Raji (cell line): ENCODE measurements around the gene FURIN.

ENCODE experiments used
- POLR2A ChIP-seq: IDR thresholded peaks from 2 replicates; pipeline ENCODE4 v1.6.1; 2011; ENCODE audit warnings: low read depth, low read length, control low read depth; ENCODE audit not compliant: insufficient read depth

Gene FURIN

DNA sequence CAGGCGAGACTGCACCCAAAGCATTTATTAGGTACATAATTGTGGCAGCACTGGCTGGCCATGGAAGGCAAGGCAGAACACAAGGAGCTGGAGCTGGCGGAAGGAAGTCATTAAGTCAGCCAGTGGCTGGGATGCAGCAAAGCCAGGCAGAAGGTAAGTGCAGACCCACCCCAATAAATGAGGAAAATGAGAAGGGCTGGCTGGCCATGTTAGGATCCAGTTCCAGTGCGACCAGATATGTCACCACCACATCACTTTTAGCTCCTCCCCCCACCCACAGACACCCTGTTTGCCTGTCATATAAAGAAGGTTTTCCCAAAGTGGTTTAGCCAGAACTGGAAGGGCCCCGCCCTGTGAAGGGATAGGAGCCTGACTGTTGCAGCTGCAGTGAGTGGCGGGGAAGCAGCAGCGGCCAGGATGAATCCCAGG is at the start of gene FURIN:
Gene FURIN, plus strand, starts transcription at position 328 of the 429 bp plus-strand sequence. CDS start 7,153 bp downstream, outside the sequence.
- TF ChIP-seq POLR2A: no peak

DNA sequence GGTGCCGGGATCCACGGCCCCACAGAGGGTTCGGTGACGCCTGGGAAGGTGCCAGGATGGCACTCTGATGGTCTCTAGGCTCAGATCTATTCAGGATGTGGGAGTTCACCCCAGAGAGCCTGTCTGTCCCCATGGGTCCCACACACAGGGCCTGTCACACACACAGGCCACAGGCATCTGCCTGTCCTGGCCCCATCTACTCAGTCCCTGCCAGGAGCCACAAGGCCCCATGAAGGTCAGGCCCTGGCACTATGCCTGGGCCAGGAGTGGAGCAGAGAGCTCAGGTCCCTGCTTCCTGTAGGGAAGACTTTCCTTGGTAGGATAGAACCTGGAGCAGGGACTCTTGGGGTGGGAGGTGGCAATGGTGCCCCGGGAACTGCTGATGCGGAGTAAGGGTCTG is 49.0 kb upstream of the FURIN start:
- no peak for TF ChIP-seq POLR2A

DNA sequence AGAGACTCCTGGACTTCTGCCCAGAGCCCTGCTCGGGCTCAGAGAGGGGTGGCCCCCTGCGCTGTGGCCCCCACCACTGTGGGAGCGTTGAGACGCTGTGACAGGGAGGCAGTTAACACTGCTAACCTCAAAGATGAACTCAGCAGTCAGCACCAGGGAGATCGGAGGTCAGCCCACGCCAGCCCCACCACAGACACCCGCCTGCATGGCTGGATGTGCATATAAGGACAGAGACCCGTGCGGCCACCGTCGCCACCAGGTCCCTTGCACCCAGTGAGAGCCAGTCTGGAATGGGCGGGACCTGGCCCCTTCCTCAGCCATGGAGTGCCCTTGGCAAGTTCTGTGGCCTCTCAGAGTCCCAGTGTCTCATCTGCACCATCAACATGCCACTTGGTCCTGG is 48.5 kb upstream of the FURIN start:
- TF ChIP-seq POLR2A: no peak

DNA sequence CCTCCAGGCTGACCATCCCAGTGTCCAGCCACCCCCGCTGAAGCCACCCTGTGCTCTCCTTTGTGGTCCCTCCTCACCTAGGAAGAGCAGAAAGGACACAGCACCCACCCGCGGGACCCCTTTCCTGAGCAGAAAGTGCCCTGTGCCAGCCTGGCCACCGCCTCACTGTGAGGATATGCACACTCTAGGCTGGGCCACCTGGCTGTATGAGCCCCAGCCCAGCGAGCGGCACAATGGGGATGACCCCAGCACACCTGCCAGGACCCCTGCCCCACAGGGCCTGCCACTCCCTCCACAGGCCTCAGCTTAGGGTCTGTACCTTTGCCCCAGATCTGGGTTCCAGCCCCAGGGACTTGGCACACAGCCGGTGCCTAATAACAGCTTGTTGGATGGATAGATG is 47.9 kb upstream of the FURIN start:
- TF ChIP-seq POLR2A: no peak

DNA sequence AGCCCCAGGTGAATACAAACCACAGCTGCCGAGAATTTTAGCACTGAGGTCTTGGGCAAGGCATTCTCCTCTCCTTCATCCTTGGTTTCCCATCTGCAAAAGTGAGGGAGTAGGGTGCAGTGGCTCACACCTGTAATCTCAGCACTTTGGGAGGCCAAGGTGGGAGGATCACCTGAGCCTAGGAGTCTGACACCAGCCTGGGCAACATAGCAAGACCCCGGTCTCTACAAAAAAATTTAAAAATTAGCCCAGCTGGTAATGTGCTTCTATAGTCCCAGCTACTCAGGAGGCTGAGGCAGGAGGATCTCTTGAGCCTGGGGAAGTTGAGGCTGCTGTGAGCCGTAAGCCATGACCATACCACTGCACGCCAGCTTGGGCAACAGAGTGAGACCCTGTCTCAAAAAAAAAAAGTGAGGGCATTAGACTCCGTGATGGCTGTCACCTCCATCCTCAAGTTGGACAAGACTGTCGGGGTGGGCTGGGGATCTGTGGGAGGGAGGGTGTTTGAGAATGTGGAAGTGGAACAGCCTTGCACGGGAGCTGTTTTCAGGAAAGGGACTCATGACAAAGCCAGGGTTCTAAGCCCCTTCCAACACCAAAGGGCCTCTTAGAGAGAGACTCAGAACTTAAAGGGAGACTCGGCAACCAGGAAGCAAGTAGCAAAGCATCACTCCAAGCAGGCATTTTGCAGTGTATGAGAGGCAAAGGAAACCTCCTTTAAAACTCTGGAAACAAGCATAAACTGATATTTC is 46.0 kb upstream of the FURIN start:
- no peak for TF ChIP-seq POLR2A

DNA sequence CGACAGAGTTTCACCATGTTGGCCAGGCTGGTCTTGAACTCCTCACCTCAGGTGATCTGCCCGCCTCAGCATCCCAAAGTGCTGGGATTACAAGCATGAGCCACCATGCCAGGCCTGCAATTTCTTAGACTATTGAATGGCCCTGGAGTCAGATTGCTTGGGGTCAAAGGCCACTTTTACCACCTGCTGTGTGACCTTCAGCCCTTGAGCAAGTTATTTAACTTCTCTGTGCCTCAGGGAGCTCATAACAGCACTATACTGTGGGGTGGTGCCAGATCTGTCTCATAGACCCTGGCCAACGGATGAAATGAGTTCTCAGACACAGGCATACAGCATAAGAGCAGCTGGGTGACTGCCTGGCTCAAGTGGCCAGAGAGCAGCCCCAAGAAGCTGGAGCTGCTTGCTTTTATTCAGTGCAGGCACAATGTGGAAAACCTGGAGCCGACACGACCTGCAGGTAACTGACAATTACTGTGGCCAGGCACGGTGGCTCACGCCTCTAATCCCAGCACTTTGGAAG is 44.9 kb upstream of the FURIN start:
- TF ChIP-seq POLR2A: no peak

DNA sequence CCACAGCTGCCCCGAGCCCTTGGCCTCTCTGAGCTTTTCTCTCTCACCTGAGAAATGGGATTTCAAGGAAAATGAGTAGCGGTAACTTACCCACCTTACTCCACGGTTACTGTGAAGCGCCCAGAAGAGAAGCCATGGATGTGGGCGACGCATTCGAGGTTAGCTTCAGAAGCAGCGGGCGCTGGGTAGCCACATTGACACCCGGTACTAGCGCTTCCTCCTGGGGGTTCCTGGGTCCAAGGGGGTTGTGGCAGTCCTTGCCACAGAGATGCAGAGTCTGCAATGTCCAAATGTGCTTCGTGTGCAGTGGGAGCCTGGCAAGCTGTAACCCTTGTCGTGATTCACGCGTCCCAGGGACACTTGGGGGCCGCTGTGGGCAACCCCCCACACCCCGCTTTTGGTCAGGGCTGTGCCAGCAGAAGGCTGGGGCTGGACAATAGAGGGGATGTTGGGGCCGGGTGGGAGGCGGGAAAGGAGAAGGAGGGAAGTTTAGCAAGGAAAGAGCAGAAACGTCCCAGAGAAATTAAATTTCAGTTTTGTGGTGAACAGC is 41.4 kb upstream of the FURIN start:
- no peak for TF ChIP-seq POLR2A

DNA sequence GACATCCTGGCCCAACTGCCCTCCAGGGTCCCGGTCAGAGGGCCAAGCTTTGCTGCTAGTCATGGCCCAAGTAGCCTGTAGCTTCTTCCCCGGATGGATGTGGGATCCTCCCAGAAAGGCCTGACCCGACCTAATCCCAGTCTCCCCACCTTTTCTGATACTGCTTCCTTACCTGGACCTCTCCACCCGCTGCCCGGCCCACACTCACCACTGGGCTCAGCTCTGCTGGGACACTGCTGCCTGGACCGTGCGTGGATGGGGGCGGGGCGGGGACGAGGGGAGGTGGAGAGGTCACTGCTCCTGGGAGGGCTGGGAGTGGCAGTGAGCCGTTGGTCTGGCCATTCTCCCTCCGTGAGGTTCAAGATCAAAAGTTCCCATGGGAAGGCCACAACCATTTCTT is 40.3 kb upstream of the FURIN start:
- TF ChIP-seq POLR2A: no peak

DNA sequence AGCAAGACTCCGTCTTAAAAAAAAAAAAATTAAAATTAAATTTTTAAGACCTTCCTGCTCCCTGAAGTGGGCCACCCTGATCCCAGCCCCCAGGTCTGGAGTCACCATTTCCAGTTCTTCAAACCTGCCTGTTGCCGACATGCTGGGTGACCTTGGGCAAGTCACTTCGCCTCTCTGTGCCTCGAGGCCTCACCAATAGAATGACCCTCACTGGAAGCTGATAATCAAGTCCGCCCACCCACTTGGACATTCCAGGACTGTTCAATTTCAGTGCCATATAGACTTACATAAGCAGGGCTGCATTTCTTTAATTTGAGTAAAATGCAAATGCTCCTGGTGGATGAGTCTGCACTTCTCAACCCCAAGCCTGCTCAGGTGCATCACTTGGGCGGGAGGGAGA is 39.3 kb upstream of the FURIN start:
- no peak for TF ChIP-seq POLR2A

DNA sequence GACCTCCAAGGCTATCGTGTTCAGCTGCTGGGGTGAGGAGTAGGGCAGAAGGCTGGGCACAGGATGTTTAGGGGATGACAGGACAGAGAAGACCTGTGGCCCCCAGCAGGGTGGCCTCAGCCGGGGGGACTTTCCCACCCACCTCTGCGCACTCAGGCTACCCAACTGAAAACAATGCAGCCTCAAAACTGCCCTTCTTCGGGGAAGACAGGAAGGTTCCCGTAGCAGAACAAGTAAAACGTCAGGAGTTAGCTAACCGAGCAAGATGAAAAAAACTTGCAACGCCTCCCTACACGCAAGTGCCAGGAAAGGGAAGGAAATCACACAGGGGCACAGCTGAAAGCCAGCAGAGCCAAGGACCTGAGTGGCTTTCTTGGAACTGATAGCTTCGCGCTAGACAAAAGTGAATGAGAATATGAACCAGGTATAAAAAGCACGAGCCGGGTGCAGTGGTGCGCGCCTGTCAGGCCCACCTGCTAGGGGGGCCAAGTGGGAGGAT is 38.4 kb upstream of the FURIN start:
- TF ChIP-seq POLR2A: no peak

DNA sequence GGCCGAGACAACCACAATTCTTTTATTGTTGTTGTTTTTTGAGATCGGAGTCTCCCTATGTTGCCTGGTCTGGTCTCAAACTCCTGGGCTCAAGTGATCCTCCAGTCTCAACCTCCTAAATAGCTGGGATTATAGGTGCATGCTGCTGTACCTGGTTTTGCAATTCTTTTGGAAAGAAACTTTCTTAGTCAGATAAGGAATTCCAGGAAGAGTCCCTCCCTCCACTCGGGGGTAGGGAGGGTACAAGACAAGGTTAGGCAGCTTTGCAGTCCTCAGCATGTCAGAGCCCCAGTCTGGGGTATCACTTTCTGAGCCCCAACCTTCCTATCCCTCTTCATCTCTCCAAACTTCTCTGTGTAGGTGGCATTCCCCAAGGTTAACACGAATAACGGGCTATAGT is 33.8 kb upstream of the FURIN start:
- no peak for TF ChIP-seq POLR2A

DNA sequence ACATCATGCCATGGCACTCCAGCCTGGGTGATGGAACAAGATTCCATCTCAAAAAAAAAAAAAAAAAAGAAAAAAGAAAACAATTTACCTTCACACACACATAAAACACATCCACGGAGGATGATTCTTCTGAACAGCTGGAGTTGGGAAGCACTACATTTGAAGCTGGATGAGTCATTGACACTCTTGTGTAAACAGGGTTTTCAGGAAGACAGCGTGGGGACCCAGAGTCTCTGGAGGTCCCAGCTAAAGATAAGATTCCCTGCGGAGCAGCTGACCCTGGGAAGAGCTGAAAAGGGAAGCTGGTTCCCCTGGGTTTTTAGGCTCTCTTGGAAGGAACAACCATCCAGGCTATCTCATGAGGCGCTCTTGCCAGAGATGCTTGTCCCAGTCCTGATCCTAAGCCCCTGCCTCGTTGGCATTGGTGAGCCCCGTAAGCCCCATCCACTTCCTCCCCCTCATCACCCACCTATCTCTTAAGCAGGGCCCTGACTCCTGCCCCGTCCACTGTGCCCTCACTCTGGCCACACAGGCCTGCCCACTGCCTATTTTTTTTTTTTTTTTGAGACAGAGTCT is 32.0 kb upstream of the FURIN start:
- no peak for TF ChIP-seq POLR2A

DNA sequence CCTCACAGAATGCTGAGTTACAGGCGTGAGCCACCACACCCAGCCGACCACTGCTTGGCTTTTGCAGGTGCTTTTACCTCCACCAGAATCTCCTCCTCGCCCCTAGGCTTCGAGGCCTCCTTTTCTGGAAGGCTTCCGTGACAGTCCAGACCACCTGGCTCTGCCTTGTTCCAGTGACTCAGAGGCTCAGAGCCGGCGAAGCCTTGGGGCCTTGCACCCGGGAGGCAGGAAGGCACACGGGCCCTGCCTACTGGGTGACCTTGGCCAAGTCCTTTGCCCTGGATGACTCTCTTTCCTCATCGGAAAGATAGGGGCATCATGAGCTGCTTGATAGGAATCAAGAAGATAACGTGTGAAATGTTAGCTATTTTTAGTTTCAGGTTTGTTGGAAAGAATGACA is 31.3 kb upstream of the FURIN start:
- no peak for TF ChIP-seq POLR2A

DNA sequence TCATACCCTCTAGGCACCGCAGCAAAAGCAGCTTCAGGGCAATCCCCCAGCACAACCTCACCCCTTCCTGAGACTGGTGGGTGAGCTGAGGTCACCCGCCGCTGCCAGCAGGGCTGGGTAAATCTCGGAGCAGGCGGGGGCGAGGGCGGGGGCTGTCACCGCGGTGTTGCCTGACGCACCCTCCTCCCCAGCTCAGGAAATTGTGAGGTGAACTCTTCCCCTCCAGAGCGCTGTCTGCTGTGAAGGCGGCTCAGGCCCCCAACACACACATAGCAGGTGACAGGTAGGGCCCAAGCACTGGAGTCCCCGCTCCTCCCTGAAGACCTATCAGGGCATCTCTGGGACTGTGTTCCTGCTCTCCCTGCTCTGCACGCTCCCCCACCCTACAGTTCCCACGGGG is 30.2 kb upstream of the FURIN start:
- no peak for TF ChIP-seq POLR2A

DNA sequence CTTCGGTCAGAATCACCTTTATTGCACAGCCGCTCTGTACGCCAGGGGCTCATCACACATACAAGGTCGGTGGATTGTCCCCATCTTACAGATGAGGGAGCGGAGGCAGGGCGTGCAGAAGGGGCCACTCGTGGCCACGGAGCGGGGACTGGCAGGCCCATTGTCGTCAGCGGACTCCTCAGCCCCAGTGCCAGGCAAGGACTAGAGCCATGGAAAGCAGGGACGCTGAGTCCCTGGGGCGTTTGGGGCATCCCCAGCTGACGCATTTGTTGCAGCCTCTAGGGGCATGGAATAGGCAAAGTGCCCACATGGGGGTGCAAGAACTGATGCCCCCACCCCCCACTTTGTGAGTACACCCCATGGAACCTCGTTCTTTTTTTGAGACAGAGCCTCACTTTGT is 29.8 kb upstream of the FURIN start:
- no peak for TF ChIP-seq POLR2A
